ENCODE data around the gene CKB. TPM values are rescaled to one million over a fixed set of nuclear protein-coding genes. Genes with fewer than 3 reads are reported as not detected.

The CKB gene
- polyA plus RNA-seq, 3 donors, result 0.76 to 12.5 (median 2.7) TPM

- Histone ChIP-seq H3K9me3 (replicated peaks in 1 of 2; ENCODE audit: control insufficient read depth in 1 of 2, insufficient read depth in 1 of 2, low read length in 2 of 2) (no peaks in the 10 kb centered on the region), H3K27me3 (ENCODE audit: control insufficient read depth in 2 of 2, insufficient read depth in 2 of 2, low read length in 2 of 2) (no peaks in the 10 kb centered on the region), H3K4me2 (replicated peaks; ENCODE audit: extremely low read depth, low read length, poor library complexity, severe bottlenecking) (no peak overlapping the region), H3K9ac (ENCODE audit: insufficient read depth, low read length, poor library complexity, severe bottlenecking) (no peak overlapping the region), H3K4me3 (replicated peaks in 1 of 3; ENCODE audit: low read depth in 2 of 3, low read length in 3 of 3) (no peak overlapping the region), H2AFZ (ENCODE audit: insufficient read depth, low read depth, low read length, poor library complexity, severe bottlenecking) (no peak overlapping the region), H3K4me1 (ENCODE audit: control insufficient read depth in 1 of 2, insufficient read depth in 2 of 2, low read length in 2 of 2) (no peaks in the 10 kb centered on the region), H4K20me1 (ENCODE audit: insufficient read depth, low read length) (peaks cover 52% of the 10 kb centered on the region), H3K27ac (ENCODE audit: low read depth in 1 of 2, low read length in 2 of 2) (no peak overlapping the region), H3K36me3 (replicated peaks in 1 of 2; ENCODE audit: control insufficient read depth in 1 of 2, insufficient read depth in 2 of 2, low read length in 2 of 2) (peaks cover 2 to 12% of the 10 kb centered on the region in 2 donors), H3K79me2 (ENCODE audit: insufficient read depth, low read length) (no peaks in the 10 kb centered on the region)
- Mint-ChIP-seq H3K4me1 (no peaks in the 10 kb centered on the region), H3K27ac (no peak overlapping the region), H3K4me3 (no peak overlapping the region), H3K36me3 (peaks cover 0 to 10% of the 10 kb centered on the region in 2 donors), H3K27me3 (ENCODE audit: low read depth in 3 of 3) (peaks cover 0 to 4% (median 1%) of the 10 kb centered on the region in 3 donors), H3K9me3 (no peaks in the 10 kb centered on the region)
- 92% methylated on average over 19 of the region's 22 CpGs for WGBS (ENCODE audit: insufficient coverage)
- TF ChIP-seq, protein P1, sequence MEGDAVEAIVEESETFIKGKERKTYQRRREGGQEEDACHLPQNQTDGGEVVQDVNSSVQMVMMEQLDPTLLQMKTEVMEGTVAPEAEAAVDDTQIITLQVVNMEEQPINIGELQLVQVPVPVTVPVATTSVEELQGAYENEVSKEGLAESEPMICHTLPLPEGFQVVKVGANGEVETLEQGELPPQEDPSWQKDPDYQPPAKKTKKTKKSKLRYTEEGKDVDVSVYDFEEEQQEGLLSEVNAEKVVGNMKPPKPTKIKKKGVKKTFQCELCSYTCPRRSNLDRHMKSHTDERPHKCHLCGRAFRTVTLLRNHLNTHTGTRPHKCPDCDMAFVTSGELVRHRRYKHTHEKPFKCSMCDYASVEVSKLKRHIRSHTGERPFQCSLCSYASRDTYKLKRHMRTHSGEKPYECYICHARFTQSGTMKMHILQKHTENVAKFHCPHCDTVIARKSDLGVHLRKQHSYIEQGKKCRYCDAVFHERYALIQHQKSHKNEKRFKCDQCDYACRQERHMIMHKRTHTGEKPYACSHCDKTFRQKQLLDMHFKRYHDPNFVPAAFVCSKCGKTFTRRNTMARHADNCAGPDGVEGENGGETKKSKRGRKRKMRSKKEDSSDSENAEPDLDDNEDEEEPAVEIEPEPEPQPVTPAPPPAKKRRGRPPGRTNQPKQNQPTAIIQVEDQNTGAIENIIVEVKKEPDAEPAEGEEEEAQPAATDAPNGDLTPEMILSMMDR (IDR thresholded peaks at IDR 0.05), result no peak
- intact Hi-C loops (cut with micrococcal nuclease), result no loop called here
- no peak for DNase-seq
These were observed 28.1 kb upstream of the CKB start for GRCh38 chr14:103550451-103551337.

DNA sequence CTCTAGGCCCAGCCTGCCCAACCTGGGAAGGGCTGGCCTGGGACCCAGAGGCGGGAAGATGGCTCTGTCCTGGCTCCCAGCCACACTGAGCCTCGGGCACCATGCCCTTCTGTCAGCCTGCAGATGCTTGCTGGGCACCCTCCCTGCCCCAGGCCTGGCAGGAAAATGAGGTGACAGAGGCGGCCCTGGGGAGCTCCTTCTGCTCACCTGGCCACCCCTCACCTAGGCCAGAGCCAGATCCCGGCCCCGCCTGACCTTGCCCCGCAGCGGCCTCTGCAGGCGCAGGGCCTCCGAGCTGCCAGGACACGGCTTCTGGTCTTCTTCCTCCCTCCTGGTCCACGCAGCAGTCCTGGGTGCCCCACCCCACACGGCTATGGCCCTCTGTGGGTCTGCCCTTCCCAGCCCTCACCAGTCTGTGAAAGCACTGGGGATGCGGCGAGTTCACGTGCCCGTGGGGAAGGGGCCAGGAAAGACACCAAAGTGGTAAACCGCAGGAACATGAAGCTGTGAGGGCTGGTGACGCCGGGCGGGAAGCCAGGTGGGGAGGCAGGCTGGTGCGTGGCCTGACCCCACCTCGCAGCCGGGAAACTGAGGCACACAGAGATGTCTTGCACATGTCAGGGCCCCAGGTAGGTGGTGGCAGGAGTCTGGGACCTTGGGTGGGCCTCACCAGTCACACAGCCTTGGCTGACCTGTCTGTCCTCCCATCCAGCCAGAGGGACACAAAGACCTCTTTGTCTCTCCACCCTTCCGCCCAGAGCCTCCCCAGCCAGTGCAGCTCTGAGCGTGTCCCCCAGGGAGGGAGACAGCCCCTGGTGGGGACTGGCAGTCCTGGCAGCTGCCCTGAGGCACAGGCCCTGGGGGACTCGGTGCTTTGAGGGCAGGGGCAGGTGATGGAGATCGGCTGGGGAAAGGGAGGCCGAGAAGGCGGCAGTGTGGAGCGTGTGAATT, 27.0 kb upstream of the CKB start:
- H3K9me3 Mint-ChIP-seq, result no peaks in the 10 kb centered on the region
- H4K20me1 ChIP-seq (ENCODE audit: insufficient read depth, low read length), result peaks cover 44% of the 10 kb centered on the region
- no peak overlapping the region for H3K27ac Mint-ChIP-seq
- no peak overlapping the region for H2AFZ ChIP-seq (ENCODE audit: insufficient read depth, low read depth, low read length, poor library complexity, severe bottlenecking)
- H3K36me3 ChIP-seq (replicated peaks in 1 of 2; ENCODE audit: control insufficient read depth in 1 of 2, insufficient read depth in 2 of 2, low read length in 2 of 2), result peaks cover 0 to 12% of the 10 kb centered on the region in 2 donors
- no peak overlapping the region for H3K27ac ChIP-seq (ENCODE audit: low read depth in 1 of 2, low read length in 2 of 2)
- H3K9ac ChIP-seq (ENCODE audit: insufficient read depth, low read length, poor library complexity, severe bottlenecking), result no peak overlapping the region
- no peak overlapping the region for H3K4me3 Mint-ChIP-seq
- H3K27me3 ChIP-seq (ENCODE audit: control insufficient read depth in 2 of 2, insufficient read depth in 2 of 2, low read length in 2 of 2), result no peaks in the 10 kb centered on the region
- no peak overlapping the region for H3K4me3 ChIP-seq (replicated peaks in 1 of 3; ENCODE audit: low read depth in 2 of 3, low read length in 3 of 3)
- H3K9me3 ChIP-seq (replicated peaks in 1 of 2; ENCODE audit: control insufficient read depth in 1 of 2, insufficient read depth in 1 of 2, low read length in 2 of 2), result no peaks in the 10 kb centered on the region
- H3K36me3 Mint-ChIP-seq, result peaks cover 0 to 1% of the 10 kb centered on the region in 2 donors
- no peak for DNase-seq
- H3K4me1 ChIP-seq (ENCODE audit: control insufficient read depth in 1 of 2, insufficient read depth in 2 of 2, low read length in 2 of 2), result no peaks in the 10 kb centered on the region
- WGBS (ENCODE audit: insufficient coverage), result 94% methylated on average over 22 of the region's 30 CpGs
- intact Hi-C loops (cut with micrococcal nuclease), result loop anchor here in 1 of 2 donors (5.0 kb wide), 1 partner anchor 47 kb away; no protein-coding TSS in a partner anchor
- peaks cover 0 to 4% (median 1%) of the 10 kb centered on the region in 3 donors for H3K27me3 Mint-ChIP-seq (ENCODE audit: low read depth in 3 of 3)
- H3K4me2 ChIP-seq (replicated peaks; ENCODE audit: extremely low read depth, low read length, poor library complexity, severe bottlenecking), result no peak overlapping the region
- H3K79me2 ChIP-seq (ENCODE audit: insufficient read depth, low read length), result no peaks in the 10 kb centered on the region
- TF ChIP-seq, protein P1 (IDR thresholded peaks at IDR 0.05), result no peak
- H3K4me1 Mint-ChIP-seq, result no peaks in the 10 kb centered on the region
